Adrenal gland (tissue), 12 donors: Measurements from ENCODE around the gene OGFOD2. TPM values are rescaled to one million over a fixed set of nuclear protein-coding genes. Genes with fewer than 3 reads are reported as not detected.

Experiments
- DNase-seq, 7 donors: peaks; one replicate each; pipeline ENCODE4 v3.0.0-alpha.2; 2019 to 2020
- H3K27ac ChIP-seq, 5 donors: fragments of 200-600 bp; sonication (generic) in 4 of 5; 1 replicate in 3 of 5; 2 replicates in 2 of 5; pipeline versions ENCODE4 v1.5.1 to v1.8.0; 2016 to 2020; ENCODE audit warnings: mild to moderate bottlenecking in 1 of 5
- H3K27me3 ChIP-seq: fragments of 200-600 bp; 2 replicates; pipeline ENCODE4 v1.8.0; 2021
- H3K36me3 ChIP-seq, 2 donors: fragments of 200-600 bp; replicated peaks in 1 of 2; 1 replicate in 1 of 2; 2 replicates in 1 of 2; pipeline versions ENCODE4 v1.5.1 to v1.8.0; 2018 to 2022
- H3K4me1 ChIP-seq, 2 donors: fragments of 200-600 bp; replicated peaks in 1 of 2; 1 replicate in 1 of 2; 2 replicates in 1 of 2; pipeline versions ENCODE4 v1.5.1 to v1.8.0; 2018 to 2021
- H3K4me3 ChIP-seq, 4 donors: fragments of 200-600 bp; sonication (generic) in 3 of 4; one replicate each; pipeline ENCODE4 v1.5.1; 2016 to 2018
- H3K9me3 ChIP-seq, 3 donors: fragments of 200-600 bp; sonication (generic) in 1 of 3; replicated peaks in 1 of 3; 1 replicate in 2 of 3; 2 replicates in 1 of 3; pipeline versions ENCODE4 v1.5.1 to v1.8.0; 2016 to 2021
- POLR2A ChIP-seq, 2 donors: fragments of 450-650 bp; IDR thresholded peaks; one replicate each; pipeline ENCODE4 v1.6.1; 2017; ENCODE audit warnings: antibody characterized with exemption in 2 of 2, mild to moderate bottlenecking in 2 of 2, moderate library complexity in 1 of 2
- WGBS, 4 donors: extraction: QIAGEN DNeasy Blood & Tissue Kit in 2 of 4; methylation state at CpG; one replicate each; pipeline versions ENCODE4 v1.1.5 to v1.1.7; 2013 to 2017; 5-methylcytosine and 5-hydroxymethylcytosine counted together
- intact Hi-C, 2 donors: fragments of 100-400 bp; cut with DNase I; formaldehyde crosslinking; loops; one replicate each; pipeline versions ENCODE4 v1.14.1 to v1.15.0; 2022 to 2023
- polyA plus RNA-seq, 3 donors: library from polyadenylated mRNA; stranded (reverse); fragments of 200-250 nt in 2 of 3; fragments of 350-450 nt in 1 of 3; fragmentation: Illumina TruSeq in 1 of 3; extraction: RNeasy Lipid Tissue Mini Kit (QIAGEN cat#74804) in 1 of 3; gene quantifications; one replicate each; pipeline ENCODE4 v1.2.3, GENCODE V29; 2013 to 2014
- total RNA-seq, 9 donors: library from RNA; depleted of rRNA in 4 of 9; stranded (reverse); fragments of >200 nt in 4 of 9; fragments of 120-200 nt in 1 of 9; fragmentation: NEBNext Ultra II Directional in 1 of 9; extraction: Animal tissue kit (Norgen Biotek cat#: 25700) in 1 of 9; gene quantifications; one replicate each; pipeline versions ENCODE4 v1.1.0 to v1.2.4, GENCODE V29; 2013 to 2023
- TF ChIP-seq, protein P1 (sequence below), 6 experiments: fragments of 450-650 bp in 4 of 6; fragments of 200-600 bp in 2 of 6; sonication (generic) in 1 of 6; IDR thresholded peaks; 1 replicate in 5 of 6; 2 replicates in 1 of 6; pipeline versions ENCODE4 v1.5.1 to v1.8.0; 2016 to 2021; ENCODE audit warnings: antibody characterized with exemption in 6 of 6, mild to moderate bottlenecking in 2 of 6, moderate library complexity in 1 of 6
- donor health status: healthy with polysubstance abuse.
- donor health status: Bipolar disorder and iron deficiency.
- donor health status: DM: yes; HTN: yes; CAD: no.
- donor health status: DM: no; HTN: no; CAD: no.
- donor health status: DM: no; HTN: no; CAD: no.
- donor health status: DM: yes; HTN: yes; CAD: no.

Gene OGFOD2
- total and polyA plus RNA-seq, 12 donors, result 6.2 to 44.8 (median 20.3) TPM

DNA sequence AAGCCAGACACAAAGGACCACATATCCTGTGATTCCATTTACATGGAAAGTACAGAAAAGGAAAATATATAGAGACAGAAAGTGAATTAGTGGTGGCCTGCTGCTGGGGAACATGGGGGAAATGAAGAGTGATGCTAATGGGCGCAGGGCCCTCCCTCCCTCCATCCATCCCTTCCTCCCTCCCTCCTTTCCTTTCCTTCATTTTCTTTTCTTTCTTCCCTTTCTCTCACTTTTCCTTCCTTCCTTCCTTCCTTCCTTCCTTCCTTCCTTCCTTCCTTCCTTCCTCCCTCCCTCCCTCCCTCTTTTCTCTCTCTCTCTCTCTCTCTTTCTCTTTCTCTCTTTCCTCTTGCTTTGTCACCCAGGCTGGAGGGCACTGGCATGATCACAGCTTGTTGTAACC is 42.7 kb downstream of the OGFOD2 start:
- no peak for DNase-seq
- no peak for TF ChIP-seq POLR2A (IDR thresholded peaks at IDR 0.05)
- TF ChIP-seq, protein P1, sequence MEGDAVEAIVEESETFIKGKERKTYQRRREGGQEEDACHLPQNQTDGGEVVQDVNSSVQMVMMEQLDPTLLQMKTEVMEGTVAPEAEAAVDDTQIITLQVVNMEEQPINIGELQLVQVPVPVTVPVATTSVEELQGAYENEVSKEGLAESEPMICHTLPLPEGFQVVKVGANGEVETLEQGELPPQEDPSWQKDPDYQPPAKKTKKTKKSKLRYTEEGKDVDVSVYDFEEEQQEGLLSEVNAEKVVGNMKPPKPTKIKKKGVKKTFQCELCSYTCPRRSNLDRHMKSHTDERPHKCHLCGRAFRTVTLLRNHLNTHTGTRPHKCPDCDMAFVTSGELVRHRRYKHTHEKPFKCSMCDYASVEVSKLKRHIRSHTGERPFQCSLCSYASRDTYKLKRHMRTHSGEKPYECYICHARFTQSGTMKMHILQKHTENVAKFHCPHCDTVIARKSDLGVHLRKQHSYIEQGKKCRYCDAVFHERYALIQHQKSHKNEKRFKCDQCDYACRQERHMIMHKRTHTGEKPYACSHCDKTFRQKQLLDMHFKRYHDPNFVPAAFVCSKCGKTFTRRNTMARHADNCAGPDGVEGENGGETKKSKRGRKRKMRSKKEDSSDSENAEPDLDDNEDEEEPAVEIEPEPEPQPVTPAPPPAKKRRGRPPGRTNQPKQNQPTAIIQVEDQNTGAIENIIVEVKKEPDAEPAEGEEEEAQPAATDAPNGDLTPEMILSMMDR (IDR thresholded peaks at IDR 0.05), result no peak
- H3K4me1 ChIP-seq, result peaks cover 0 to 4% of the 10 kb centered on the region in 2 donors
- no peak overlapping the region for H3K27ac ChIP-seq
- no peaks in the 10 kb centered on the region for H3K36me3 ChIP-seq
- intact Hi-C loops, result no loop called here
- H3K4me3 ChIP-seq, result no peak overlapping the region
- H3K27me3 ChIP-seq, result no peaks in the 10 kb centered on the region
- no peaks in the 10 kb centered on the region for H3K9me3 ChIP-seq
- 88 to 100% (median 97%) methylated on average over 1 of the region's 1 CpG for WGBS, 4 donors

DNA sequence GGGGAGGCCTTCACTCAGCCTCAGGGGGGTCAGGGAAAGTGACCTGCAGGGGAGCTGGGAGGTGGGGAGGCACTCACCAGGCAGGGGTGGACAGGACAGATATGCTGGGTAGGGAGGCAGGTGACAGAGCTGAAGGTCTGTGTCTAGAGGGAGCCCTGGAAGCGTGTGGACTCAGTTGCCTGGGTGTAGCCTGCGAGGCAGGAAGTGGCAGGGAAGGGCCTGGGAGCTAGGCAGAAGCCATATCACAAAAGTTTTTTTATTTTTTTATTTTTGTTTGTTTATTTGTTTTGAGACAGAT is 44.7 kb downstream of the OGFOD2 start:
- Histone ChIP-seq H3K4me3 (no peak overlapping the region), H3K27me3 (no peaks in the 10 kb centered on the region), H3K4me1 (no peaks in the 10 kb centered on the region), H3K9me3 (no peaks in the 10 kb centered on the region), H3K27ac (no peak overlapping the region), H3K36me3 (no peaks in the 10 kb centered on the region)
- intact Hi-C loops, result no loop called here
- 76 to 92% (median 87%) methylated on average over 2 of the region's 2 CpGs for WGBS, 4 donors
- TF ChIP-seq POLR2A (IDR thresholded peaks at IDR 0.05), result no peak
- TF ChIP-seq, protein P1 (IDR thresholded peaks at IDR 0.05), result no peak
- no peak for DNase-seq

DNA sequence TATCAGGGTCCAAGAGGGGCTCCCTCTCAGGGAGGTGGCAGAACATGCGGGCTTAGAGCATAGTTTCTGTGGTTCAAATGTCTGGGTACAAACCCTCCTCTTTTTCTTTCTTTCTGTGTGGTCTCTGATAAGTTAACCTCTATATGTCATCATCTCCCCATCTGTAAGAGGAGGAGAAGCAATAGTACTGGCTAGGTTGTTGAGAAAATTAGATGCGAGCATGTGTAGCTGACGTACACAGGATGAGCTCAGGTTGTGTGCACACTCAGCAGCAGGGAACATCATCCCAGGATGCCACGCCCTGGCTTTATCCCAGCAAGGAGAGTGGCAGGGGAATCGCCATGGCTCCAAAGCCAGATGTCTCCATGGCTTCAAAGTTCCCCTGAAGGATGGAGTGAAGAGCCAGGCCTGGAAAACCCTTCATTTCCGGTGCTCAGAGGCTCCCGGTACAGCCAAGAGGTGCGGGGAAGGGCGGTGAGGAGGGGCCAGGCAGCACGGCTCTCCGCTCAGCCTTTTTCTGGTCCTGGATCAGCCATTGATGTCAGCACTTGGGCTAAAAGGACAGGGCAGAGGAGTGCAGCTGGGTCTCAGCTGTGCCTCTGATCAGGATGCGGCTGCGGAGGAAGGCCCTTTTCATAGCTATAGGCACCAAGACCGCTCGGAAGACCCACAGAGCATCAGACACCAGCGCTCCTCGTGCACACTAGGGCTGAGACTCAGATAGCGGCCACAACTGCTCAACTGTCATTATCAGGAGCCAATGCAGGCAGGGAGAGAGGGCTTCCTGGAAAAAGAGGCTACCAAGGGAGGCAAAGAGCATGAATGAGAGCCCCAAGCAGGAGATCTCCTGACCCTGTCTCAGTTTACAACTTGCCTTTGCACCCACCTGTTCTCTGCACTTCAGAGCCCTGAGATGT is 46.9 kb downstream of the OGFOD2 start:
- DNase-seq, result no peak
- H3K27ac ChIP-seq, result no peak overlapping the region
- TF ChIP-seq, protein P1 (IDR thresholded peaks at IDR 0.05), result no peak
- no peak for TF ChIP-seq POLR2A (IDR thresholded peaks at IDR 0.05)
- H3K27me3 ChIP-seq, result no peaks in the 10 kb centered on the region
- no peaks in the 10 kb centered on the region for H3K9me3 ChIP-seq
- 87 to 94% (median 92%) methylated on average over 17 to 18 of the region's 18 CpGs for WGBS, 4 donors
- no peak overlapping the region for H3K4me3 ChIP-seq
- H3K4me1 ChIP-seq, result no peaks in the 10 kb centered on the region
- H3K36me3 ChIP-seq, result no peaks in the 10 kb centered on the region
- intact Hi-C loops, result no loop called here

- H3K36me3 ChIP-seq, result peaks cover 0 to 3% of the 10 kb centered on the region in 2 donors
- H3K27ac ChIP-seq, result no peak overlapping the region
- no peak for TF ChIP-seq POLR2A (IDR thresholded peaks at IDR 0.05)
- TF ChIP-seq, protein P1 (IDR thresholded peaks at IDR 0.05), result no peak
- H3K9me3 ChIP-seq, result no peaks in the 10 kb centered on the region
- intact Hi-C loops, result no loop called here
- DNase-seq, result no peak
- H3K4me1 ChIP-seq, result no peaks in the 10 kb centered on the region
- H3K27me3 ChIP-seq, result no peaks in the 10 kb centered on the region
- 74 to 93% (median 85%) methylated on average over 3 to 5 of the region's 5 CpGs for WGBS, 4 donors
- no peak overlapping the region for H3K4me3 ChIP-seq
Observed at GRCh38 chr12:123022846-123023245, 47.8 kb downstream of the OGFOD2 start.
